Ureter (tissue), 1 donor: Measurements from ENCODE around the gene CASTOR2. TPM values are rescaled to one million over a fixed set of nuclear protein-coding genes. Genes with fewer than 3 reads are reported as not detected.
A peak's percentile ranks its signal among the peaks of the same experiment; 100 is the strongest.

Experiments used
- DNase-seq: peaks from one replicate; pipeline ENCODE4 v3.0.0-alpha.2; 2020; ENCODE audit warnings: low spot score
- total RNA-seq: library from RNA; stranded (reverse); gene quantifications from one replicate; pipeline ENCODE4 v1.2.4, GENCODE V29; 2023
- donor health status: DM: yes; HTN: yes; CAD: no.

Gene CASTOR2
- total RNA-seq, 1 donor from 2014 or later, result 5.2 TPM

- DNase-seq, result no peak
Observed at GRCh38 chr7:75050501-75050900, 86.0 kb downstream of the CASTOR2 start.

- DNase-seq, result no peak
Observed at GRCh38 chr7:75054744-75055143, 90.2 kb downstream of the CASTOR2 start.

- no peak for DNase-seq
Observed at GRCh38 chr7:75055155-75055554, 90.7 kb downstream of the CASTOR2 start.

GRCh38 chr7:75055830-75056772 lies 91.6 kb downstream of the CASTOR2 start:
- no peak for DNase-seq

- no peak for DNase-seq
Observed at GRCh38 chr7:75058406-75058805, 93.9 kb downstream of the CASTOR2 start.

GRCh38 chr7:75064291-75064690 lies 99.8 kb downstream of the CASTOR2 start:
- no peak for DNase-seq

- no peak for DNase-seq
Observed at GRCh38 chr7:75064801-75065200, 100.3 kb downstream of the CASTOR2 start.

- DNase-seq, result no peak
Observed at GRCh38 chr7:75066521-75066920, 102.0 kb downstream of the CASTOR2 start.

- DNase-seq, result no peak
Observed at GRCh38 chr7:75072981-75073283, 108.4 kb downstream of the CASTOR2 start.

- peak; percentile 26 for DNase-seq
Observed at GRCh38 chr7:75074262-75074641, 109.7 kb downstream of the CASTOR2 start.

Other genes starting within 250 kb of the CASTOR2 start
- gene NCF1, start 190.7 kb upstream of the CASTOR2 start, total RNA-seq, result 1.9 TPM
- 45.5 TPM for gene GTF2IRD2, start 113.1 kb upstream of the CASTOR2 start, total RNA-seq
- gene RCC1L, start 109.1 kb downstream of the CASTOR2 start, total RNA-seq, result 33.8 TPM
- gene GTF2IRD2B, start 127.9 kb downstream of the CASTOR2 start, total RNA-seq, result 74.9 TPM